Esophagus (tissue), 2 donors: ENCODE data around the gene PTPRD. TPM values are rescaled to one million over a fixed set of nuclear protein-coding genes. Genes with fewer than 3 reads are reported as not detected.
A peak's percentile ranks its signal among the peaks of the same experiment; 100 is the strongest.

Experiments used
- H3K27ac ChIP-seq, 2 donors: one replicate each; pipeline ENCODE4 v1.5.1; 2013; ENCODE audit warnings: low read depth in 2 of 2, mild to moderate bottlenecking in 2 of 2, inconsistent platforms in 1 of 2, low read length in 1 of 2, moderate library complexity in 1 of 2
- H3K27me3 ChIP-seq, 2 donors: one replicate each; pipeline ENCODE4 v1.6.1; 2013; ENCODE audit warnings: low read length in 2 of 2, control low read depth in 1 of 2, mild to moderate bottlenecking in 1 of 2; ENCODE audit not compliant: insufficient read depth in 2 of 2, control insufficient read depth in 1 of 2
- H3K36me3 ChIP-seq, 2 donors: one replicate each; pipeline ENCODE4 v1.6.1; 2013; ENCODE audit warnings: low read length in 1 of 2; ENCODE audit not compliant: control insufficient read depth in 2 of 2, insufficient read depth in 2 of 2
- H3K4me1 ChIP-seq, 2 donors: one replicate each; pipeline ENCODE4 v1.6.1; 2013; ENCODE audit warnings: low read length in 1 of 2; ENCODE audit not compliant: control insufficient read depth in 2 of 2, insufficient read depth in 2 of 2
- H3K4me3 ChIP-seq, 2 donors: one replicate each; pipeline ENCODE4 v1.5.1; 2013; ENCODE audit warnings: low read length in 2 of 2, mild to moderate bottlenecking in 2 of 2, low read depth in 1 of 2, moderate library complexity in 1 of 2
- H3K9me3 ChIP-seq, 2 donors: one replicate each; pipeline ENCODE4 v1.6.1; 2013; ENCODE audit warnings: mild to moderate bottlenecking in 2 of 2, low read depth in 1 of 2, low read length in 1 of 2, moderate library complexity in 1 of 2; ENCODE audit not compliant: control insufficient read depth in 2 of 2, insufficient read depth in 1 of 2
- WGBS, 2 donors: extraction: QIAGEN DNeasy Blood & Tissue Kit; methylation state at CpG; one replicate each; pipeline ENCODE4 v1.1.7; 2013; 5-methylcytosine and 5-hydroxymethylcytosine counted together
- polyA plus RNA-seq, 2 donors: library from polyadenylated mRNA; stranded (reverse); fragments of 200-250 nt; gene quantifications; one replicate each; pipeline ENCODE4 v1.2.3, GENCODE V29; 2013
- donor health status: healthy with polysubstance abuse.
- donor health status: Bipolar disorder and iron deficiency.

PTPRD gene
- polyA plus RNA-seq, 2 donors, result 0.53 to 0.60 TPM

- Histone ChIP-seq H3K4me3 (peak overlapping the region; percentile 52 to 58), H3K27ac (no peak overlapping the region), H3K9me3 (peaks cover 0 to 2% of the 10 kb centered on the region in 2 donors), H3K36me3 (no peaks in the 10 kb centered on the region), H3K4me1 (peaks cover 5% of the 10 kb centered on the region in 2 donors), H3K27me3 (peaks cover 0 to 3% of the 10 kb centered on the region in 2 donors)
- 1% methylated on average over 38 to 45 of the region's 45 CpGs for WGBS, 2 donors
These were observed 1754.7 kb downstream of the PTPRD start for GRCh38 chr9:8857926-8858595.

DNA sequence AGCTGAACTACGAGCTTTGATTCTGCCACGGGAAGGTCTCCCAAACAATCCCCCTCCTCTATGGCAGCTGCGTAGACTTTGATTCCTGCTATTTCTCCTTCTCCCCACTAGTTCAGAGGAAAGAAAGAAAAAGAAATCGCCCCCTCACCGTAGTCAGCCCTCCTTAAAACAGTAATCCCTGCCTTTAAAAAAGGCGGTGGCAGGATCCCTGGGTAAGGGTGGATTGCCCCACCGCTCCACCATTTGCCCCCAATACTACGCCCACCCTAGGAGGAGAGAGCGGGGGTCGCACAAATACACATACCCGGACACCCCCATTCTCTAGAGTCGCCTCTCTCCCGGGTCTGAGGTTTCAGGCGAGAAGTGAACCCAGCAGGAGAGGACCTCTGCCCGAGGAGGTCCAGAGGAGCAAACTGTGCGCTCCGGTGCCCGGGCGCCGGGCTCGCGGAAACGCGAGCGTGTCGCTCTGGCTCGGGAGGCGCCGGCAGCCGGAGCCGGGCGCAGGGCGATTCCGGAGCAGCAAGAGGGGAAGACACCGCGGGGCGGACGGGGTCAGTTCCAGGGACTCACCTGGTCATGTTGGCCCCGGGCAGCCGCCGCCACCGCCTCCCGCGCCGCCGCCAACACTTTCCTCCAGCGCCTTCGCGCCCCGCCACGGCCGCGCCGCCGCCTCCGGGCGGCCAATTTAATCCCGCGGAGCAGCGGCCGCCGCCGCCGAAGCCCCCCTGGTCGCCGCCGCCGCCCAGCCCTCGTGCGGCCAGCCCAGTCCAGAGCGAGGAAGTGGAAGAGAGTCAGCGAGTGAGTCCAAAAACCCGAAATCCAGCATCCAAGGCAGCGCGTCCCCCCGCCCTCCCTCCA lies 1755.5 kb downstream of the PTPRD start:
- no peak overlapping the region for H3K27ac ChIP-seq
- H3K4me1 ChIP-seq, result peaks cover 5% of the 10 kb centered on the region in 2 donors
- H3K4me3 ChIP-seq, result peak overlapping the region; percentile 52 to 58
- 1% methylated on average over 50 to 76 of the region's 76 CpGs for WGBS, 2 donors
- peaks cover 0 to 3% of the 10 kb centered on the region in 2 donors for H3K27me3 ChIP-seq
- H3K36me3 ChIP-seq, result no peaks in the 10 kb centered on the region
- peaks cover 0 to 2% of the 10 kb centered on the region in 2 donors for H3K9me3 ChIP-seq

DNA sequence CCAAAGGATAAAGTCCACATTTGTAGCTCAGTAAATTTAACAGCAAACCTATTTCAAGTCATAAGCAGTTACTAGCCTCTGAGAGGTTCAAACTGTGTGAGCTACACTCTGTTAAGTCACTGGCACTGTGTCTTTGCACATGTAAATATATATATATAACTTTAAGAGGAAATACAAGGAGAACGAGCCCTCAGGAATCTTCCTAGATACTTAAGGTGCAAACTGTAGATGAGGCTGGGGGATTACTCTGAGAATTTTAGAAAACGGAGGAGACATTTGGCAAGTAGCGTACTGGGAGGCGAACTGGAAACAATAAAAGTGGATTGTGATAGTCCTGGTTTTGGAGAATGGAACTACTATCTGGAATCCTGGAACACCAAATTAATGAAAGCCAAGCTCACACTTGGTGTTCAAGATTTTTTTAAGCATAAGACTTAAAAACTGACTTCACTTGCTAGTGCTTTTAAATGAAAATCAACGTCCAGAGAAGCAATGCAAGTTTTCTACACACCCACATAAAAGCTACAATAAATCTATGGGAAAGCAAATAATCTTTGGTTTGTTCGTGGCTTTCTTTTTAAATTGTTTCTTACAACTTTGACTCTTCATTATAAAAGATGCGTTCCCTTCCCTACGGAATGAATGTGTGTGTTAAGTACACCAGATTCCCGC lies 1756.3 kb downstream of the PTPRD start:
- 19 to 26% methylated on average over 9 of the region's 9 CpGs for WGBS, 2 donors
- H3K27me3 ChIP-seq, result peaks cover 0 to 3% of the 10 kb centered on the region in 2 donors
- H3K36me3 ChIP-seq, result no peaks in the 10 kb centered on the region
- H3K4me1 ChIP-seq, result peaks cover 5% of the 10 kb centered on the region in 2 donors
- no peak overlapping the region for H3K27ac ChIP-seq
- peaks cover 0 to 2% of the 10 kb centered on the region in 2 donors for H3K9me3 ChIP-seq
- H3K4me3 ChIP-seq, result peak overlapping the region in 1 of 2 donors; percentile 58

DNA sequence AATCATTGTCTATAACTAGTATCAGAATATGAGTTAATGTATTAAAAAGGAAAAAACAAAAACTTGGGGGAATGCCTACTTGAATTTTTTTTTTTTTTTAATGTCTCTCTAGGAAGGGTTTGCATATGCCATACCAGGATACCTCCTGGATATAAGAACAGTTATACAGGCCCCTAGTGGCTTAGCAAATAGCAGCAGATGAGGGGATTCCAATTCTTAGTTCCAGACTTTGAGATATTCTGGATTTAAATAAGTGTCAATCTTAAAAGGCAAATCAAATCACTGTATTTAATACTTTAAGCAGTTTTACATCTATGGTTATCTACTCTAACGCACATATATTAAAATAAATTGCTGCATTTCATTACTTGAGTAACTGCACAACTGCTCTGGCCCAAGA lies 1757.8 kb downstream of the PTPRD start:
- H3K9me3 ChIP-seq, result peaks cover 0 to 2% of the 10 kb centered on the region in 2 donors
- H3K4me1 ChIP-seq, result peaks cover 5% of the 10 kb centered on the region in 2 donors
- H3K36me3 ChIP-seq, result no peaks in the 10 kb centered on the region
- no peak overlapping the region for H3K27ac ChIP-seq
- whole genome bisulfite sequencing, 2 donors, result 76 to 83% methylated on average over 1 of the region's 1 CpG
- no peak overlapping the region for H3K4me3 ChIP-seq
- peaks cover 0 to 3% of the 10 kb centered on the region in 2 donors for H3K27me3 ChIP-seq

- no peak overlapping the region for H3K4me3 ChIP-seq
- WGBS, 2 donors, result 74 to 92% methylated on average over 4 of the region's 4 CpGs
- H3K27ac ChIP-seq, result no peak overlapping the region
- no peaks in the 10 kb centered on the region for H3K9me3 ChIP-seq
- no peaks in the 10 kb centered on the region for H3K36me3 ChIP-seq
- H3K27me3 ChIP-seq, result no peaks in the 10 kb centered on the region
- peaks cover 0 to 2% of the 10 kb centered on the region in 2 donors for H3K4me1 ChIP-seq
These were observed 1760.4 kb downstream of the PTPRD start for GRCh38 chr9:8852301-8852864.

- Histone ChIP-seq H3K27me3 (no peaks in the 10 kb centered on the region), H3K9me3 (no peaks in the 10 kb centered on the region), H3K27ac (no peak overlapping the region), H3K4me1 (no peaks in the 10 kb centered on the region), H3K36me3 (no peaks in the 10 kb centered on the region), H3K4me3 (no peak overlapping the region)
These were observed 1761.9 kb downstream of the PTPRD start for GRCh38 chr9:8850914-8851313.

- no peaks in the 10 kb centered on the region for H3K27me3 ChIP-seq
- 80 to 85% methylated on average over 3 of the region's 3 CpGs for WGBS, 2 donors
- no peaks in the 10 kb centered on the region for H3K4me1 ChIP-seq
- no peaks in the 10 kb centered on the region for H3K9me3 ChIP-seq
- no peaks in the 10 kb centered on the region for H3K36me3 ChIP-seq
- H3K4me3 ChIP-seq, result no peak overlapping the region
- no peak overlapping the region for H3K27ac ChIP-seq
These were observed 1767.0 kb downstream of the PTPRD start for GRCh38 chr9:8845808-8846207.

DNA sequence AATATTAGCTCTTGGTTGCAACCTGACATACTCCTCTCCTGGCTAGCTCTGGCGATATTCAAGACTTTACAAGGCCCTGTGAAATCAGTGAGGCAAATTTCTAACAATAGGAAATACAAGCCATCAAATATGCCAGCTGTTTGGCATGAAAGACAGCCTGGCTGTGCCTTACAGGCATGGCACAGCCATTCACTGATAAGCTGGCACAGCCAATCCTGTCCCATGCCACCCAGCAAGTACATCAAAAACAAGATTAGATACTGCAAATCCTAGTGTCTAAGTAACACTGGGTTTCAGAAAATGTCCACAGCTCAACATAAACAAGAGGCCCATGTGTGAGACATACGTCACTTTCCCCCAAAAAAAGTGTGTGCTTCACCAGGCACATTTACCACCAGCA lies 1767.4 kb downstream of the PTPRD start:
- Histone ChIP-seq H3K36me3 (no peaks in the 10 kb centered on the region), H3K27ac (no peak overlapping the region), H3K4me1 (no peaks in the 10 kb centered on the region), H3K27me3 (no peaks in the 10 kb centered on the region), H3K9me3 (no peaks in the 10 kb centered on the region), H3K4me3 (no peak overlapping the region)
- WGBS, 2 donors, result 30 to 43% methylated on average over 2 of the region's 2 CpGs

- Histone ChIP-seq H3K36me3 (no peaks in the 10 kb centered on the region), H3K27ac (no peak overlapping the region), H3K9me3 (no peaks in the 10 kb centered on the region), H3K4me3 (no peak overlapping the region), H3K4me1 (no peaks in the 10 kb centered on the region), H3K27me3 (no peaks in the 10 kb centered on the region)
These were observed 1768.3 kb downstream of the PTPRD start for GRCh38 chr9:8844549-8844948.
